ENCODE results near the gene ABCB8. TPM values are rescaled to one million over a fixed set of nuclear protein-coding genes. Genes with fewer than 3 reads are reported as not detected.

Gene ABCB8
- total RNA-seq, 1 donor: 35.4 TPM

- no peak for DNase-seq (ENCODE audit: low read depth)
- TF ChIP-seq, protein P1, sequence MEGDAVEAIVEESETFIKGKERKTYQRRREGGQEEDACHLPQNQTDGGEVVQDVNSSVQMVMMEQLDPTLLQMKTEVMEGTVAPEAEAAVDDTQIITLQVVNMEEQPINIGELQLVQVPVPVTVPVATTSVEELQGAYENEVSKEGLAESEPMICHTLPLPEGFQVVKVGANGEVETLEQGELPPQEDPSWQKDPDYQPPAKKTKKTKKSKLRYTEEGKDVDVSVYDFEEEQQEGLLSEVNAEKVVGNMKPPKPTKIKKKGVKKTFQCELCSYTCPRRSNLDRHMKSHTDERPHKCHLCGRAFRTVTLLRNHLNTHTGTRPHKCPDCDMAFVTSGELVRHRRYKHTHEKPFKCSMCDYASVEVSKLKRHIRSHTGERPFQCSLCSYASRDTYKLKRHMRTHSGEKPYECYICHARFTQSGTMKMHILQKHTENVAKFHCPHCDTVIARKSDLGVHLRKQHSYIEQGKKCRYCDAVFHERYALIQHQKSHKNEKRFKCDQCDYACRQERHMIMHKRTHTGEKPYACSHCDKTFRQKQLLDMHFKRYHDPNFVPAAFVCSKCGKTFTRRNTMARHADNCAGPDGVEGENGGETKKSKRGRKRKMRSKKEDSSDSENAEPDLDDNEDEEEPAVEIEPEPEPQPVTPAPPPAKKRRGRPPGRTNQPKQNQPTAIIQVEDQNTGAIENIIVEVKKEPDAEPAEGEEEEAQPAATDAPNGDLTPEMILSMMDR (IDR thresholded peaks at IDR 0.05; ENCODE audit: insufficient read depth, low read depth, low read length): no peak
- H3K4me3 ChIP-seq (ENCODE audit: low read depth, low read length): no peak overlapping the region
Measured at GRCh38 chr7:150997817-150998216, 30.4 kb upstream of the ABCB8 start.

DNA sequence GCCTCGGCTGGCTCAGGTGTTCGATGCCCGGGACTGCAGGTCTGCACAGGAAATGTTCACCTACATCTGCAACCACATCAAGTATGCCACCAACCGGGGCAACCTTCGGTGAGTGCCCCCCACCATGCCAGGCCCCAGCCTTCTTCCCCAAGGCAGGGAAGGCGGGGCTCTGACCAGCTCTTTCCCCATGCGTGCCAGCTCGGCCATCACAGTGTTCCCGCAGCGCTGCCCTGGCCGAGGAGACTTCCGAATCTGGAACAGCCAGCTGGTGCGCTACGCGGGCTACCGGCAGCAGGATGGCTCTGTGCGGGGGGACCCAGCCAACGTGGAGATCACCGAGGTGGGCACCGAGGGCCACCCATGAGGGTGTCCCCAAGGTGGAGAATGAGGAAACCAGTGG, 29.9 kb upstream of the ABCB8 start:
- H3K4me3 ChIP-seq (ENCODE audit: low read depth, low read length): no peak overlapping the region
- DNase-seq (ENCODE audit: low read depth): no peak
- TF ChIP-seq, protein P1 (IDR thresholded peaks at IDR 0.05; ENCODE audit: insufficient read depth, low read depth, low read length): no peak

DNA sequence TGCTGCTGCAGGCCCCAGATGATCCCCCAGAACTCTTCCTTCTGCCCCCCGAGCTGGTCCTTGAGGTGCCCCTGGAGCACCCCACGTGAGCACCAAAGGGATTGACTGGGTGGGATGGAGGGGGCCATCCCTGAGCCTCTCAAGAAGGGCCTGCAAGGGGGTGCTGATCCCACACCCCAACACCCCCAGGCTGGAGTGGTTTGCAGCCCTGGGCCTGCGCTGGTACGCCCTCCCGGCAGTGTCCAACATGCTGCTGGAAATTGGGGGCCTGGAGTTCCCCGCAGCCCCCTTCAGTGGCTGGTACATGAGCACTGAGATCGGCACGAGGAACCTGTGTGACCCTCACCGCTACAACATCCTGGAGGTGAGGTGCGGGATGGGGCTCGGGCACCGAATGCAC, 29.2 kb upstream of the ABCB8 start:
- TF ChIP-seq, protein P1 (IDR thresholded peaks at IDR 0.05; ENCODE audit: insufficient read depth, low read depth, low read length): no peak
- DNase-seq (ENCODE audit: low read depth): no peak

GRCh38 chr7:150999497-151000230, 28.6 kb upstream of the ABCB8 start:
- H3K4me3 ChIP-seq (ENCODE audit: low read depth, low read length): no peak overlapping the region
- TF ChIP-seq, protein P1 (IDR thresholded peaks at IDR 0.05; ENCODE audit: insufficient read depth, low read depth, low read length): no peak
- DNase-seq (ENCODE audit: low read depth): no peak

More for the DNA sequence above, 29.2 kb upstream of the ABCB8 start:
- no peak overlapping the region for H3K4me3 ChIP-seq (ENCODE audit: low read depth, low read length)

DNA sequence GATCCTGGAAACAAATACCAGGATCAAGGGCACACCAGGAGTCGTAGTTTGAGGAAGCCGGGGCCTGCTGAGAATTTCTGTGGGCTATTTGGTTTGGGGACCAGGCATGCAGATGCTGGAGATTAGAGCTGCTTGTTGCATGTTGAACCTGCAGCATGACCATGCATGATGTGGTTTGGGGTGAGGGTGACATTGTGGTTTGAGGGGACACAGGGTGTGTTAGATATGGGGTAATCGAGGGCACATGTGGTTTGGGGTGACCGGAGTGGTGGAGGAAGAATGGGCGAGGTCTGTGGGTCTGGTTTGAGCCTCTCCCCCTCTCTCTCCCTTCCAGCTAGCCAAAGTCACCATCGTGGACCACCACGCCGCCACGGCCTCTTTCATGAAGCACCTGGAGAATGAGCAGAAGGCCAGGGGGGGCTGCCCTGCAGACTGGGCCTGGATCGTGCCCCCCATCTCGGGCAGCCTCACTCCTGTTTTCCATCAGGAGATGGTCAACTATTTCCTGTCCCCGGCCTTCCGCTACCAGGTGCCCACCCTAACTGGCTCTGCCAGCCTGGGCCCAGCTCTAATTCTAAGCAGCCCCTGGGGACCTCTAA, 27.3 kb upstream of the ABCB8 start:
- no peak overlapping the region for H3K4me3 ChIP-seq (ENCODE audit: low read depth, low read length)
- no peak for DNase-seq (ENCODE audit: low read depth)
- TF ChIP-seq, protein P1 (IDR thresholded peaks at IDR 0.05; ENCODE audit: insufficient read depth, low read depth, low read length): no peak

GRCh38 chr7:151001546-151001945, 26.7 kb upstream of the ABCB8 start:
- H3K4me3 ChIP-seq (ENCODE audit: low read depth, low read length): no peak overlapping the region
- TF ChIP-seq, protein P1 (IDR thresholded peaks at IDR 0.05; ENCODE audit: insufficient read depth, low read depth, low read length): no peak
- DNase-seq (ENCODE audit: low read depth): no peak

Data from fibroblast of villous mesenchyme (primary cell).